ENCODE data around the gene SHISA7. TPM values are rescaled to one million over a fixed set of nuclear protein-coding genes. Genes with fewer than 3 reads are reported as not detected.

The SHISA7 gene
- total RNA-seq, 1 donor from 2014 or later: 0.21 TPM

GRCh38 chr19:55485439-55486011 lies 42.4 kb upstream of the SHISA7 start:
- peak overlapping the region; percentile 85 for H3K27ac Mint-ChIP-seq
- peaks cover 14% of the 10 kb centered on the region for H3K79me2 ChIP-seq (ENCODE audit: low read depth)
- H3K27me3 ChIP-seq: no peaks in the 10 kb centered on the region
- no peak for DNase-seq (ENCODE audit: low spot score)
- H3K36me3 ChIP-seq: no peaks in the 10 kb centered on the region
- H3K36me3 Mint-ChIP-seq: peaks cover 1% of the 10 kb centered on the region
- H3K4me3 Mint-ChIP-seq: peak overlapping the region; percentile 85
- peaks cover 25% of the 10 kb centered on the region for H4K20me1 ChIP-seq (ENCODE audit: low read depth)
- peaks cover 25% of the 10 kb centered on the region for H3F3A ChIP-seq (ENCODE audit: low read depth)
- peak overlapping the region; percentile 56 for H3K9ac ChIP-seq
- H3K4me3 ChIP-seq: peak overlapping the region; percentile 63
- TF ChIP-seq EZH2phosphoT487 (IDR thresholded peaks at IDR 0.05) (no peak), EZH2 (IDR thresholded peaks at IDR 0.05) (no peak), CTCF (IDR thresholded peaks at IDR 0.05) (no peak)
- H3K9me3 Mint-ChIP-seq: no peaks in the 10 kb centered on the region
- no peak overlapping the region for H2AFZ ChIP-seq (replicated peaks)
- no peaks in the 10 kb centered on the region for H3K9me3 ChIP-seq (ENCODE audit: low read depth)
- H3K4me1 ChIP-seq: peaks cover 44% of the 10 kb centered on the region
- peaks cover 5% of the 10 kb centered on the region for H3K27me3 Mint-ChIP-seq (ENCODE audit: insufficient read depth, low read depth)
- no peak overlapping the region for H3K27ac ChIP-seq
- peaks cover 23% of the 10 kb centered on the region for H3K4me1 Mint-ChIP-seq
- peak overlapping the region; percentile 95 for H3K4me2 ChIP-seq

- Histone ChIP-seq H3K4me1 (peaks cover 46% of the 10 kb centered on the region), H3K27ac (no peak within 1 kb of the TSS)
These were observed 41.7 kb upstream of the SHISA7 start, which contains the start of gene NAT14 for GRCh38 chr19:55484593-55485438. Gene NAT14, plus strand, starts transcription at chr19:55485188. Its CDS starts 521 bp downstream, at chr19:55485709.

More at GRCh38 chr19:55484593-55485438, 41.7 kb upstream of the SHISA7 start, which contains the start of gene NAT14:
- Histone ChIP-seq H3K79me2 (ENCODE audit: low read depth) (peaks cover 14% of the 10 kb centered on the region), H2AFZ (replicated peaks) (no peak within 1 kb of the TSS), H3K27me3 (no peaks in the 10 kb centered on the region), H3K4me3 (peak within 1 kb of the TSS; percentile 63), H3K36me3 (no peaks in the 10 kb centered on the region), H3F3A (ENCODE audit: low read depth) (peaks cover 28% of the 10 kb centered on the region), H3K9me3 (ENCODE audit: low read depth) (no peaks in the 10 kb centered on the region), H4K20me1 (ENCODE audit: low read depth) (peaks cover 25% of the 10 kb centered on the region), H3K9ac (peak within 1 kb of the TSS; percentile 56), H3K4me2 (peak within 1 kb of the TSS; percentile 95)
- Mint-ChIP-seq H3K4me3 (peak within 1 kb of the TSS; percentile 85), H3K4me1 (peaks cover 26% of the 10 kb centered on the region), H3K9me3 (no peaks in the 10 kb centered on the region), H3K36me3 (peaks cover 2% of the 10 kb centered on the region), H3K27me3 (ENCODE audit: insufficient read depth, low read depth) (peaks cover 7% of the 10 kb centered on the region), H3K27ac (peak within 1 kb of the TSS; percentile 85)
- DNase-seq (ENCODE audit: low spot score): peak; percentile 95
- TF ChIP-seq EZH2phosphoT487 (IDR thresholded peaks at IDR 0.05) (no peak), EZH2 (IDR thresholded peaks at IDR 0.05) (no peak), CTCF (IDR thresholded peaks at IDR 0.05) (no peak)
